Vagina (tissue), 2 donors: ENCODE data around the gene PPFIA2. TPM values are rescaled to one million over a fixed set of nuclear protein-coding genes. Genes with fewer than 3 reads are reported as not detected.

Source experiments
- DNase-seq, 2 donors: peaks; one replicate each; pipeline ENCODE4 v3.0.0-alpha.2; 2017; ENCODE audit errors: extremely low spot score in 2 of 2
- H3K27ac ChIP-seq: fragments of 200-600 bp; sonication (generic); one replicate; pipeline ENCODE4 v1.5.1; 2019
- H3K27me3 ChIP-seq: fragments of 200-600 bp; sonication (generic); one replicate; pipeline ENCODE4 v1.5.1; 2019
- H3K36me3 ChIP-seq, 2 donors: fragments of 200-600 bp; sonication (generic); one replicate each; pipeline ENCODE4 v1.5.1; 2017 to 2019
- H3K4me1 ChIP-seq: fragments of 200-600 bp; sonication (generic); one replicate; pipeline ENCODE4 v1.5.1; 2019
- H3K4me3 ChIP-seq, 2 donors: fragments of 200-600 bp; sonication (generic); 1 replicate in 1 of 2; 2 replicates in 1 of 2; pipeline ENCODE4 v1.5.1; 2016 to 2019
- H3K9me3 ChIP-seq: fragments of 200-600 bp; sonication (generic); one replicate; pipeline ENCODE4 v1.5.1; 2019
- CTCF ChIP-seq, 3 experiments: fragments of 450-650 bp in 2 of 3; fragments of 200-600 bp in 1 of 3; sonication (generic) in 1 of 3; IDR thresholded peaks; one replicate each; pipeline ENCODE4 v1.5.1; 2017 to 2019; ENCODE audit warnings: antibody characterized with exemption in 3 of 3, mild to moderate bottlenecking in 2 of 3, moderate library complexity in 2 of 3
- POLR2A ChIP-seq, 2 donors: fragments of 450-650 bp; IDR thresholded peaks; one replicate each; pipeline ENCODE4 v1.6.1; 2017; ENCODE audit warnings: antibody characterized with exemption in 2 of 2, mild to moderate bottlenecking in 2 of 2, moderate library complexity in 2 of 2
- POLR2AphosphoS5 ChIP-seq, 2 donors: sonication (generic); formaldehyde crosslinking; IDR thresholded peaks; one replicate each; pipeline ENCODE4 v1.9.0; 2017; ENCODE audit warnings: antibody characterized with exemption in 2 of 2, mild to moderate bottlenecking in 2 of 2, low read depth in 1 of 2; ENCODE audit not compliant: insufficient read depth in 1 of 2
- intact Hi-C: fragments of 100-400 bp; cut with DNase I; formaldehyde crosslinking; loops from one replicate; pipeline ENCODE4 v1.15.1; 2023
- total RNA-seq: library from RNA; depleted of rRNA; stranded (reverse); fragments of >200 nt; gene quantifications from one replicate; pipeline ENCODE4 v1.2.3, GENCODE V29; 2016

PPFIA2 gene
- total RNA-seq, 1 donor from 2014 or later: 5.2 TPM

GRCh38 chr12:81257947-81258551 is 501.1 kb downstream of the PPFIA2 start:
- intact Hi-C loops: no loop called here
- Histone ChIP-seq H3K4me1 (no peaks in the 10 kb centered on the region), H3K9me3 (no peaks in the 10 kb centered on the region), H3K27ac (no peak overlapping the region), H3K4me3 (no peak overlapping the region), H3K36me3 (no peaks in the 10 kb centered on the region), H3K27me3 (no peaks in the 10 kb centered on the region)
- no peak for DNase-seq
- no peak for TF ChIP-seq POLR2AphosphoS5 (IDR thresholded peaks at IDR 0.05; ENCODE audit: insufficient read depth in 1 of 2, low read depth in 1 of 2)
- TF ChIP-seq POLR2A (IDR thresholded peaks at IDR 0.05): no peak
- peak; percentile 25 to 49 (median 45) for TF ChIP-seq CTCF (IDR thresholded peaks at IDR 0.05)

GRCh38 chr12:81255947-81256346 is 503.2 kb downstream of the PPFIA2 start:
- H3K36me3 ChIP-seq: no peaks in the 10 kb centered on the region
- TF ChIP-seq CTCF (IDR thresholded peaks at IDR 0.05): no peak
- TF ChIP-seq POLR2AphosphoS5 (IDR thresholded peaks at IDR 0.05; ENCODE audit: insufficient read depth in 1 of 2, low read depth in 1 of 2): no peak
- TF ChIP-seq POLR2A (IDR thresholded peaks at IDR 0.05): no peak
- H3K27me3 ChIP-seq: no peaks in the 10 kb centered on the region
- DNase-seq: no peak
- H3K9me3 ChIP-seq: no peaks in the 10 kb centered on the region
- H3K4me3 ChIP-seq: no peak overlapping the region
- no peaks in the 10 kb centered on the region for H3K4me1 ChIP-seq
- no peak overlapping the region for H3K27ac ChIP-seq
- intact Hi-C loops: no loop called here

GRCh38 chr12:81255456-81255855 is 503.7 kb downstream of the PPFIA2 start:
- Histone ChIP-seq H3K4me1 (no peaks in the 10 kb centered on the region), H3K27me3 (no peaks in the 10 kb centered on the region), H3K9me3 (no peaks in the 10 kb centered on the region), H3K36me3 (no peaks in the 10 kb centered on the region), H3K27ac (no peak overlapping the region), H3K4me3 (no peak overlapping the region)
- no peak for TF ChIP-seq POLR2A (IDR thresholded peaks at IDR 0.05)
- TF ChIP-seq CTCF (IDR thresholded peaks at IDR 0.05): no peak
- no peak for TF ChIP-seq POLR2AphosphoS5 (IDR thresholded peaks at IDR 0.05; ENCODE audit: insufficient read depth in 1 of 2, low read depth in 1 of 2)
- no peak for DNase-seq
- intact Hi-C loops: no loop called here

DNA sequence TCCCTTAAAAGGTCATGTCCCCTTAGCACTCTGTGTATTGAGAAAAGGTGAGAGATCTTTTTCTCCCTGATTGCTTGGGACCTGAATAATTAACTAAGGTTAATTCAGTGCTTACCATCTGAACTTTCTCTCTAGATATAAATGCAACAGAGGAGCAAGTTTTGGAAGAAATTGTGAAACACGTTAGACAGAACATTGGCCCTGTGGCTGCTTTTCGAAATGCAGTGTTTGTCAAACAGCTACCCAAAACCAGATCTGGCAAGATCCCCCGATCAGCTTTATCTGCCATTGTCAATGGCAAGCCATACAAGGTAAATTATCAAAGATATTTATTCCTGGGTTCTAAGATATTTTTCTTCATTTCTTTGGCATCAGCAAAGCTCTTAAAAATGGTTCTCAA is 505.8 kb downstream of the PPFIA2 start:
- H3K36me3 ChIP-seq: no peaks in the 10 kb centered on the region
- H3K27ac ChIP-seq: no peak overlapping the region
- H3K9me3 ChIP-seq: no peaks in the 10 kb centered on the region
- intact Hi-C loops: no loop called here
- H3K27me3 ChIP-seq: no peaks in the 10 kb centered on the region
- H3K4me1 ChIP-seq: peaks cover 6% of the 10 kb centered on the region
- H3K4me3 ChIP-seq: no peak overlapping the region
- no peak for DNase-seq
- TF ChIP-seq POLR2AphosphoS5 (IDR thresholded peaks at IDR 0.05; ENCODE audit: insufficient read depth in 1 of 2, low read depth in 1 of 2) (no peak), POLR2A (IDR thresholded peaks at IDR 0.05) (no peak), CTCF (IDR thresholded peaks at IDR 0.05) (no peak)

- Histone ChIP-seq H3K27me3 (no peaks in the 10 kb centered on the region), H3K9me3 (no peaks in the 10 kb centered on the region), H3K4me3 (no peak overlapping the region), H3K36me3 (no peaks in the 10 kb centered on the region), H3K4me1 (peaks cover 6% of the 10 kb centered on the region), H3K27ac (no peak overlapping the region)
- TF ChIP-seq POLR2AphosphoS5 (IDR thresholded peaks at IDR 0.05; ENCODE audit: insufficient read depth in 1 of 2, low read depth in 1 of 2) (no peak), POLR2A (IDR thresholded peaks at IDR 0.05) (no peak), CTCF (IDR thresholded peaks at IDR 0.05) (no peak)
- DNase-seq: no peak
- intact Hi-C loops: no loop called here
Measured at GRCh38 chr12:81252228-81252627, 506.9 kb downstream of the PPFIA2 start.
